GM21423 (cell line): Measurements from ENCODE around the gene RUSF1.
A peak's percentile ranks its signal among the peaks of the same experiment; 100 is the strongest.
"Not testable (repeated sequence)": the region's sequence is repeated elsewhere in the genome, so short reads cannot be mapped to it uniquely, and the experiment has no call there.

Source experiments
- ATAC-seq: cut with Tn5 transposase; IDR thresholded peaks from one replicate; pipeline ENCODE4 v1.9.1; 2021; ENCODE audit warnings: mild to moderate bottlenecking, moderate library complexity; ENCODE audit not compliant: unreplicated experiment

The RUSF1 gene

GRCh38 chr16:31487720-31488467 is 20.3 kb downstream of the RUSF1 start:
- ATAC-seq = peak; percentile 77

GRCh38 chr16:31487071-31487719 is 21.0 kb downstream of the RUSF1 start:
- ATAC-seq = no peak

- no peak for ATAC-seq
Measured at GRCh38 chr16:31486045-31486444, 22.1 kb downstream of the RUSF1 start.

- ATAC-seq = no peak
Measured at GRCh38 chr16:31485571-31485970, 22.6 kb downstream of the RUSF1 start.

GRCh38 chr16:31484491-31485171 is 23.6 kb downstream of the RUSF1 start:
- no peak for ATAC-seq

GRCh38 chr16:31484048-31484447 is 24.1 kb downstream of the RUSF1 start:
- not testable (repeated sequence) for ATAC-seq

- ATAC-seq = no peak
Measured at GRCh38 chr16:31483081-31483480, 25.1 kb downstream of the RUSF1 start, which contains the start of gene SLC5A2. Gene SLC5A2 (plus strand): TSS chr16:31483123. CDS start chr16:31483137, 14 bp downstream.

- no peak for ATAC-seq
Measured at GRCh38 chr16:31480851-31481536, 27.2 kb downstream of the RUSF1 start.

GRCh38 chr16:31479751-31480150 is 28.4 kb downstream of the RUSF1 start:
- ATAC-seq = no peak

- no peak for ATAC-seq
Measured at GRCh38 chr16:31478956-31479355, 29.2 kb downstream of the RUSF1 start.

- no peak for ATAC-seq
Measured at GRCh38 chr16:31477220-31478216, 30.7 kb downstream of the RUSF1 start.

- peak; percentile 68 for ATAC-seq
Measured at GRCh38 chr16:31476303-31477219, 31.6 kb downstream of the RUSF1 start.

GRCh38 chr16:31475946-31476302 is 32.3 kb downstream of the RUSF1 start:
- no peak for ATAC-seq

- ATAC-seq = no peak
Measured at GRCh38 chr16:31474773-31475738, 33.1 kb downstream of the RUSF1 start.

GRCh38 chr16:31474173-31474714 is 33.9 kb downstream of the RUSF1 start:
- ATAC-seq = no peak

GRCh38 chr16:31473264-31473984 is 34.8 kb downstream of the RUSF1 start:
- ATAC-seq = no peak

- no peak for ATAC-seq
Measured at GRCh38 chr16:31472709-31473203, 35.4 kb downstream of the RUSF1 start.
